NCI-H146 treated with DMSO at 0.1 percent for 48 hours (cell line): ENCODE results near the gene PARD6A.

Experiments used
- DNase-seq: peaks from one replicate; lab custom pipeline; 2025; ENCODE audit not compliant: unreplicated experiment; lab: John Stamatoyannopoulos, UW

The PARD6A gene

GRCh38 chr16:67653128-67653788 lies 7.5 kb upstream of the PARD6A start:
- DNase-seq, result no peak

- DNase-seq, result no peak
Measured at GRCh38 chr16:67653789-67654402, 6.9 kb upstream of the PARD6A start.

- DNase-seq, result no peak
Measured at GRCh38 chr16:67654403-67654911, 6.3 kb upstream of the PARD6A start.

DNA sequence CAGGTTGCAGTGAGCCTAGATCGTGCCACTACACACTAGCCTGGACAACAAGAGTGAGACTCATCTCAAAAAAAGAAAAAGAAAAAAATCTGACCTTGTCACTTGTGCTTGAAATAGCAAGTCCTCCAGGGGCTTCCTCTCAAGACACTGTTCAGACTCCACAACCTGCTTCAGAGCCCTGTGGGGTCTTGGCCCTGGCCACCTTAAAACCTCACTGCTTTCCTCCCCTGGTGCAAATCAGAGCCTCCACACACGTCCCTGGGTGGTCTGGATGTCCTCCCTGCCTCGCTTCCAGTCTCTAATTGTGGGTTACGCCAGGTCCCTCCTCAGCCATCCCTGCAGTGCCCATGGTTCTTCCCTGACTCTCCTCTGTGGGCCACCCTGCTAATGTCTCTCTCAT lies 5.4 kb upstream of the PARD6A start:
- DNase-seq, result no peak

GRCh38 chr16:67656344-67657016 lies 4.3 kb upstream of the PARD6A start:
- no peak for DNase-seq

- DNase-seq, result no peak
Measured at GRCh38 chr16:67657017-67657608, 3.6 kb upstream of the PARD6A start.

- DNase-seq, result no peak
Measured at GRCh38 chr16:67657751-67658518, 2.8 kb upstream of the PARD6A start.

DNA sequence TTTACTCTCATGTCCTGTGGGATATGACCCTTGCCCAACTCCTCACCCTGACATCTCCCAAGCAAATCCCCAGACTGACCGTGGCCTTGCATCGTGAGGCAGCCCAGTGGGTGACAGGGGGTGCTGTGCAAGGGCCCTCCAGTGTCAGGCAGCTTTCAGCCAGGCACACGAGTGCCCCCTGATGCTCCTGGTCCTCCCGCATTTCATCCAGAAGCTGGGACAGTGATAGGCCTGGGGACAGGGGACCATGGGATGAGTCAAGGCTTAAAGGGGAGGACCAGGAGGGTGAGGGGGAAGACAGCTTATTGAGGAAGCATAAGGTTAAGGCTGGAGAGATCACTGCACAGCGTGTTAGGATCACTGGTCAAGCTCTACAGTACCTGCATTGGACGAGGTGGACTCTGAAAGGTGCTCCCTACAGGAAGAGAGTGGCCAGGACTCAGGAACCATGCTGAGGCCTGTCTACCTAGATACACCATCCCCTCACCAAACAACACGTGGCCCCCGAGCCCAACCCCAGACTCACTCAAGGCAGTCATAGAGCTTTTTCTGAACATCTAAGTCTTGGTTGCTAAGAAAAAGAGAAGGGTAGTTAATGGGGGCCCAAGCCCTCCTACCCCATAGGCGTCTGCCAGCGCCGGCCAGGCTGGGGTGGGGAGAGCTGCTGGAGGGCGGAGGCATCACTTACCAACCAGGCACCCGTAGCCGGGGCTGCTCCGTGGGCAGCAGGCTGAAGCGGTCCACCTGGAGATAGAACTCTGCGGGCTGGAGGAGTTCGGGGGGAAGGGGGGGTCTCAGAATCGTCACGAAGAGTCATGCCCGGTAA lies 1.7 kb upstream of the PARD6A start:
- no peak for DNase-seq

DNA sequence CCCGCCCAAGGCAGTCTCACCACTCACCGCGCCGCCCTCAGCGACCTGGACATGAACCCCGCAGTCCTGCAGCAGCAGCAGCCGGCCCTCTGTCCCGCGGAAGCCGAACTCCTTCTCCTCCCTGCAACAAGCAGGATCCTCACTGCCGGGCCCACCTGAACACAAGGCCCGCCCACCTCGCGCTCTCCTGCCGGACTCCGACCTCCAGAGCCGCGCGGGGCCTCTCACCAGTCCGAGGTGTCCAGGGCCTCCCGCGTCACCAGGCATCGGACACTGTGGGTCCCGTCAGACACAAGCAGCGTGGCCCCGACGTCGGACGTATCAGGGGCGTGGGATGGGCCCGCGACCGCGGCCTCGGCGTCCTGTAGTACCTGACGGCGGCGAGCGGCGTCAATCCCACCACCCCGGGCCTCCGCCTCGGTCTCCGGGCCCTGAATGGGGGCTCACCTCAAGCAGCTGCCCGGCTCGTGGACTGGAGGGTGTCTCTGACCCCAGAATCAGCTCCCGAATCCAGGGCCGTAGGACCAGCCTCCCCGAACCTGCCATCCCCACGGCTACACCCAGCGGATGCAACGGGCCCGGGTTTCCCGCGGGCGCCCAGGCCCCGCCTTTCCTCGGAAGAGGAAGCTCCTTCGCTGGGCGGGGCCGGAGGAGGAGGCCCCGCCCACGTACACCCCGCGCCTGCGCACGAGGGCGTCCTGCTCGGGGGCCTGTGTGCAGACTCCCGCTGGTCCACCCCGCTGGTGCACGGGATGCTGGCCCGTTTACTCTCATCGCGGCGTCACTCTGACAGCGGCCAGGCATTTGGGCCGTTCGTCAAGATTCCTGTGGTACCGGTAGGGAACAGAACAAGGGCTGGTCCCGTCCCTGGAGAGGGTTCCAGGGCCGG lies 841 bp upstream of the PARD6A start, which contains the start of gene ACD:
TSS of gene ACD (minus strand) at position 586 of the 889 bp plus-strand sequence. CDS start at position 546, 40 bp downstream.
- peak; percentile 57 for DNase-seq

GRCh38 chr16:67661101-67661761 lies 471 bp downstream of the PARD6A start:
- no peak for DNase-seq

DNA sequence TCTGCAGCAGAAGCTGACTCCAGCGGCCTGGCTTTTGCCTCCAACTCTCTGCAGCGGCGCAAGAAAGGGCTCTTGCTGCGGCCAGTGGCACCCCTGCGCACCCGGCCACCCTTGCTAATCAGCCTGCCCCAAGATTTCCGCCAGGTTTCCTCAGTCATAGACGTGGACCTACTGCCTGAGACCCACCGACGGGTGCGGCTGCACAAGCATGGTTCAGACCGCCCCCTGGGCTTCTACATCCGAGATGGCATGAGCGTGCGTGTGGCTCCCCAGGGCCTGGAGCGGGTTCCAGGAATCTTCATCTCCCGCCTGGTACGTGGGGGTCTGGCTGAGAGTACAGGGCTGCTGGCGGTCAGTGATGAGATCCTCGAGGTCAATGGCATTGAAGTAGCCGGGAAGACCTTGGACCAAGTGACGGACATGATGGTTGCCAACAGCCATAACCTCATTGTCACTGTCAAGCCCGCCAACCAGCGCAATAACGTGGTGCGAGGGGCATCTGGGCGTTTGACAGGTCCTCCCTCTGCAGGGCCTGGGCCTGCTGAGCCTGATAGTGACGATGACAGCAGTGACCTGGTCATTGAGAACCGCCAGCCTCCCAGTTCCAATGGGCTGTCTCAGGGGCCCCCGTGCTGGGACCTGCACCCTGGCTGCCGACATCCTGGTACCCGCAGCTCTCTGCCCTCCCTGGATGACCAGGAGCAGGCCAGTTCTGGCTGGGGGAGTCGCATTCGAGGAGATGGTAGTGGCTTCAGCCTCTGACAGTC lies 1.3 kb downstream of the PARD6A start:
- DNase-seq, result no peak

- no peak for DNase-seq
Measured at GRCh38 chr16:67662653-67663010, 1.9 kb downstream of the PARD6A start.

DNA sequence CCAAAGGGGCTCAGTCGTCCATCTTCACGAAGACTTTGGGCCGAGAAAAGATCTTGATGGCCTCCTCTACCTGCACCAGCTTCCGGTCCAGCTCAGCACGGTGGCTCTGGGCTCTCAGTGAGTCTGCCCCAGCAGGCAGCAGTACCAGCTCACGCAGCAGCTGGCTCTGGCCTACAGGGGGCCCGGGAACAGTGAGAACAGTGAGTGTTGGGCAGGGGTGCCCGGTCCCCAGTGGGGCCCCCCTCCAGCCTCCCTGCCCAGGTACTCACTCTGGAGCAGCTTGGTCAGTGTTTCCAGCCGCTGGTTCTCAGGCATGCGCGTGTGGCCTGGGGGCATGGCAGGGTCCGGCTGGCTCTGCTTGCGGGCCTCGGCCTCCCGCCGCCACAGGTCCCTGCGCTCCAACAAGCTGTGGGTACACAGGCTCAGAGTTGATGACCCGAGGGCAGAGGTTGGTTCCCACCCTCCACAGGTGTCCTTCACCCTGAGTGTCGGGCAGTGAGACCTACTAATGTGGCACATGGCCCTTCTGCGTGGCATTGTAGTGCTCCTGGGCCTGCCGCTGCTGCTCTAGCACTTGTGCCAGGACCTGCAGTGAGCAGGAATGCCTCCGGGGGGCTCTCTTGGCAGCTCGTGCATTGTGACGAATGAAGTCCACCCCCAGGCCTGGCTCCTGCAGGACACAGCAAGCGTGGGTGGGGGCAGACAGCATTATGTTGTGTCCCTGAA lies 2.6 kb downstream of the PARD6A start:
- DNase-seq, result no peak

- no peak for DNase-seq
Measured at GRCh38 chr16:67663877-67664222, 3.1 kb downstream of the PARD6A start.

DNA sequence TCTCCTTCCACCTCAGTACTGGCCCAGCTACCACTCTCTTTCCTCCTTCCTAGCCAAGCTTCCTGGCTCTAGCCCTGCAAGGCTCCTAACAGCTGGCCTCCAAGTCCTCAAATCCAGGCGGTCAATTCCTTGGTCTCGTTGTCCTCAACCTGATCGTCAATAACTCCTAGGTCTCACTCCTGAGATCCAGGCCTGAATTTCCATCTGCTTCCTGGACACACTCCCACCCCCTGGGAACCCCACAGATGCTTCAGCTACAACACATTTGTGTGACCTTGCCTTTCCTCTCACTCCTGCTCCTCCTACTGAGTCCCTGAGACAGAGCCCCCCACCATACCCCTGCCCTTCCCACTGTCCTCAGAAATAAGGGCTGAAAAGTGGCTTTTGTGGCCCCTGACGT lies 3.5 kb downstream of the PARD6A start:
- no peak for DNase-seq

DNA sequence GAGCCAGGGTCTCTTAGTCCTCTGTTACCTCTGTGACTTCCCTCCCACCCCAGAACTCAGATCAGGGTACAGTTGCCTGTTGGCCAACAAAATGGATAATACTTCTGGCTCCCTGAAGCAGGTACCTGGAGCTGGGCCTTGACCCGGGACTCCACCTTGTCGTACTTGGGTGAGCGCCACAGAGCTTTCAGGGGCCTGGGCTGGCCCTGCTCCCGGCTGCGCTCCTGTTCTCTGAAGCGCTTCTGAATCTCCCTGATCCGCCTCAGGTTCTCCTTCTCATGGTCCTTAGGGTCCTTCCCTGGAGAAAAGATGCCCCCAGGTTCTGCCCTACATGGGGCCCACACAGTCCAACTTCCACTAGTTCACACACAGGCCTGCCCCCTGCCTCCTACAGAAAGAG lies 4.1 kb downstream of the PARD6A start:
- no peak for DNase-seq

- no peak for DNase-seq
Measured at GRCh38 chr16:67665598-67665997, 4.8 kb downstream of the PARD6A start.
